AG10803 (cell line): ENCODE measurements around the gene C1QTNF1.

Experiments used
- DNase-seq: peaks from one replicate; pipeline ENCODE4 v3.0.0; 2010; ENCODE audit warnings: low read depth
- H3K4me3 ChIP-seq: 2 replicates; pipeline ENCODE4 v1.5.1; 2011; ENCODE audit warnings: mild to moderate bottlenecking, low read length, control low read depth
- TF ChIP-seq, protein P1 (sequence below): conservative IDR thresholded peaks from 2 replicates; pipeline ENCODE4 v1.5.1; 2011; ENCODE audit warnings: mild to moderate bottlenecking, low read length, control low read depth, inconsistent platforms

The C1QTNF1 gene

DNA sequence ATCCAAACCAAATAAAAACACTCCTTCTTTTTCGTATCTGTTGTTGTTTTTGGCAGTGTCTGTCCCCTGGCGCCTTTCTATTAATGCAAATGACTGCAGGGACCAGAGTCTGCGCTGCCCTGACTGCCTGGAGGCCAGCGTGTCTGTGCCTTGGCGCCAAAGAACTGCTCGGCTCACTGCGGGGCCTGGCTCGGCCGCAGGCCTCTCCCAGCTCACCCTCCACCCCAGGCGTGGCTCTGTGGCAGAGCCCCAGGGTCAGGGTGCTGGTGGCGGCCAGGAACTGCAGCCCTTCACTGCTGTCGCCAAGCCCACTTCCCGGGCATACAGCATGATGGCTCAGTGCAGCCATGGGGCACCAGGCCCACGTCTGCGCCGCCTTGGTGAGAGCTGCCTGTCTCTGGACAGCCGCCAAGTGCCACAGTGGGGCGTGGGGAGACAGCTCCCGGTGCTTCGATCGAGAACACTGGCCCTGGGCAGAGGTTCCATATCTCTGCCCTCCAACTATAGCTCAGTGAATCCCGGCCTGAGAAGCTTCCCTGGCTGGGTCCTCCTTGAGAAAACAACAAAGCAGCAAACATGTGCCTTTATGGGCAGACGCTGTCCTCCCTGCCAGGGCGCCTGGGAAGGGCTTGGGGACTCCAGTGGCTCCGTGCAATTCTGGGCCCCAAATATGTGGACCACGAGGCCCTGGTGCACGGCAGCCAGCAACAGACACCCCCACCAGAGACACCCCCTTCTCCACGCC, 25.5 kb upstream of the C1QTNF1 start:
- TF ChIP-seq, protein P1, sequence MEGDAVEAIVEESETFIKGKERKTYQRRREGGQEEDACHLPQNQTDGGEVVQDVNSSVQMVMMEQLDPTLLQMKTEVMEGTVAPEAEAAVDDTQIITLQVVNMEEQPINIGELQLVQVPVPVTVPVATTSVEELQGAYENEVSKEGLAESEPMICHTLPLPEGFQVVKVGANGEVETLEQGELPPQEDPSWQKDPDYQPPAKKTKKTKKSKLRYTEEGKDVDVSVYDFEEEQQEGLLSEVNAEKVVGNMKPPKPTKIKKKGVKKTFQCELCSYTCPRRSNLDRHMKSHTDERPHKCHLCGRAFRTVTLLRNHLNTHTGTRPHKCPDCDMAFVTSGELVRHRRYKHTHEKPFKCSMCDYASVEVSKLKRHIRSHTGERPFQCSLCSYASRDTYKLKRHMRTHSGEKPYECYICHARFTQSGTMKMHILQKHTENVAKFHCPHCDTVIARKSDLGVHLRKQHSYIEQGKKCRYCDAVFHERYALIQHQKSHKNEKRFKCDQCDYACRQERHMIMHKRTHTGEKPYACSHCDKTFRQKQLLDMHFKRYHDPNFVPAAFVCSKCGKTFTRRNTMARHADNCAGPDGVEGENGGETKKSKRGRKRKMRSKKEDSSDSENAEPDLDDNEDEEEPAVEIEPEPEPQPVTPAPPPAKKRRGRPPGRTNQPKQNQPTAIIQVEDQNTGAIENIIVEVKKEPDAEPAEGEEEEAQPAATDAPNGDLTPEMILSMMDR: no peak
- no peak overlapping the region for H3K4me3 ChIP-seq
- no peak for DNase-seq

DNA sequence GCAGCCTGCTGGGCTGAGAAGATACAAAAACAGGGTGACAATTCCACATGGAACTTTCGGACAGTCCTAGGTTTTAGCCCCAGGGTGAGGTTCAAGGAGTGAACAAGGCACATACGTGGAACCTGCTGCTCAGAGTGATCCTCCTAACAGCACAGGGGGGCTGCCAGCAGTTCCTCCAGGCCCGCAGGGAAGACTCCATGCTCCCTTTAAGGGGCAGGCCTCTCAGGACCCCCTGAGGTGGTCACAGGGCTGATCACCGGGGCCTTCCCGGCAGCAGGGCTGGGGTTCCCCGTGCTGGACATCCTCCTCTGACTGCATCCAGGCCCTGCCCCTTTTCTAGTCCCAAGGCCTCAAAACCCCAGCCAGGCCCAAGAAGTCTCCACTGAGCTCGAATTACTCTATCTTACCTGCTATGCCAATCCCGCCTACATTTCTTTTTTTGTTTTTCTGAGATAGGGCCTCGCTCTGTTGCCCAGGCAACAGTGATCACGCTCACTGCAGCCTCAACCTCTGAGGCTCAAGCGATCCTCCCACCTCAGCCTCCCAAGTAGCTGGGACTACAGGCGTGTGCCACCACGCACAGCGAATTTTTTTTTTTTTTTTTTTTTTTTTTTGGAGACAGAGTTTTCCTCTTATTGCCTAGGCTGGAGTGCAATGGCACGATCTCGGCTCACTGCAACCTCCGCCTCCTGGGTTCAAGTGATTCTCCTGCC, 24.8 kb upstream of the C1QTNF1 start:
- DNase-seq: no peak
- TF ChIP-seq, protein P1: no peak
- no peak overlapping the region for H3K4me3 ChIP-seq

DNA sequence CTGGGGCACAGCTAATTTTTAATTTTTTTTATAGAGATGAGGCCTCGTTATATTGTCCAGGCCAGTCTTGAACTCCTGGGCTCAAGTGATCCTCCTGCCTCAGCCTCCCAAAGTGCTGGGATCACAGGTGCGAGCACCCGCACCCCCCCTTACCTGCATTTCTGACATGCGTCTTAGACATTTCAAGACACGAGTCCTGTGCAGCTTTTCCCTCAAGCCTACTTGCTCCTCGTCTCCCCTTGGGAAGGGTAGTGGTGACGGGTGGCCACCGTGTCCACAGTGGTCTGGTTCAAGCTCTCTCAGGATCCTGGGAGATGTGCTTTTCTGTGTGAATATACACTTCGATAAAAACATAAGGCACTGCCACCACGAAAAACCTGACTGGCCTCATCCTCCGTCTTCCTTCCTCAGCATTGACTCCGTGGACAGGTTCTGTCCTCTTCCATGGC, 24.0 kb upstream of the C1QTNF1 start:
- no peak overlapping the region for H3K4me3 ChIP-seq
- TF ChIP-seq, protein P1: no peak
- DNase-seq: no peak

DNA sequence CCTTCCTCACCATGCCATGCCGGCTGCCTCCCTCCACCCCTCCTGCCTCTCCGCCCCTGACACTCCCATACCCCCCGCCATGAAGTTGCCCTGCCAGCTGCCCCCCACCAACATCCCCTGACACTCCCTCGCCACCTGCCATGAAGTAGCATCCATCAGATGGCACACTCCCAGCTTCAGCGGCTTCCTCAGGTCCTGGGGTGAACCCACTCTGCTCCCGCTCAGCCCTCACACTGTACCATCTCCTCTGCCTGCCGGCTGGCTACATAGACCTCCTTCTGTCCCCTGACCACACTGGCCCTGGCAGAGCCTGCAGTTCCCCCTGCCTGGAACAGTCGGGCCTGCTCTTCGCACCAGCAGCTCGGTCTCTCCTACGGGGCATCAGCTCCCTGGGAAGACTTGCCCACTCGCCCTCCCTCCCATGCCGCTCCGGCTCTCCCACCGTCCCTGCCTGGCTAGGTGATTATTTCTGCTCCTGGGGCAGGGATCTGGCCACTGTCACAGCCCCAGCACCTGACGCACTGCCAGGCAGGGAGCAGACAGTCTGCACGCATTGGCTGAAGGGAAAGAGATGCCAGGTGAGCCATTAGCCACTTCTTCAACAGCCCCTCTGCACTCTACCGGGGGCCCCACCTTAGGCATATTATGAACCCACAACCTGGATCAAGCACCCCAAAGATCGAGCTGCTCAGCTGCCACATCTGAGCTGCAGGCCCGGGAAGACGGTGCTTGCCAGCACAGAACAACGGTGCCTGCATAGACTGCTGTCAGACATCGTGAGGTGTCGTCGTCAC, 23.4 kb upstream of the C1QTNF1 start:
- DNase-seq: no peak
- TF ChIP-seq, protein P1: no peak

DNA sequence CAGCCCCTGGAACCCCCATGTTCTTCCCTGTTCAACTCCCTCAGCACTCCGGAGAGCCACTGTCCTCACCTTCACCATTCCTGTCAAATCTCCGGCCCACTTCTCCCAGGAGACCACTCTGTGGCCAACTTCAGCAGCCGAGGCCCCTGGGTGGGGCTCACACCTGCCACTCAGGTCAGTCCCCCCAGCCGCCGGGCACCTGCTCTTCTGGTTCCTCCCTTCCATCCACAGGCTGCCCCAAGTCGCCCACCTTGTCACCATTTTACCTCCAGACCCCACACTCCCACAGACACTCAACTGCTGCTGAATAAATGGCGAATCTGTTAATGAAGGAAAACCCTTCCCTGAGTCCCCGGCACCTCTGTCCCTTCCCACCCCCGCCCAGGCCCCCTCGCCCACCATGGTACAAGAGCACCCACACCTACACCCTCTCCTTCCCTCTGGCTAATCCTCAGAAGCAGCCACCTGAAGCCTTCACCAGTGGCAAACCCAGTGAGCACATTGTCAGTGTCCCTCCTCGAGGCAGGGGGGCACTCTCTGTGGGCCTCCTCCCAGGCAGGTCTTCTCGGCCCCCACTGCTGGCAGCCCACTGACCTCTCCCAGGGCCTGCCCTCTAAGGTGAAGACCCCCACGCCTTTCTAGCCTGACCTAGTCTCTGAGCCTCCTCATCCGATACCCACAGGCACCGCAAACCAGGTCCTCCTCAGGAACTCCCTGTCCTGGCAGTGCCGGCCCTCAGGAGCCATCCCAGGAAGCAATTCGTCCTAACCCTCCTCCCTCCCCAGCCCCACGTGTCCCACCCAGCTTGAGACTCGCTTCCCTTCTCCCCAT, 22.6 kb upstream of the C1QTNF1 start:
- DNase-seq: no peak
- no peak overlapping the region for H3K4me3 ChIP-seq
- TF ChIP-seq, protein P1: no peak

More for the DNA sequence above, 23.4 kb upstream of the C1QTNF1 start:
- no peak overlapping the region for H3K4me3 ChIP-seq

DNA sequence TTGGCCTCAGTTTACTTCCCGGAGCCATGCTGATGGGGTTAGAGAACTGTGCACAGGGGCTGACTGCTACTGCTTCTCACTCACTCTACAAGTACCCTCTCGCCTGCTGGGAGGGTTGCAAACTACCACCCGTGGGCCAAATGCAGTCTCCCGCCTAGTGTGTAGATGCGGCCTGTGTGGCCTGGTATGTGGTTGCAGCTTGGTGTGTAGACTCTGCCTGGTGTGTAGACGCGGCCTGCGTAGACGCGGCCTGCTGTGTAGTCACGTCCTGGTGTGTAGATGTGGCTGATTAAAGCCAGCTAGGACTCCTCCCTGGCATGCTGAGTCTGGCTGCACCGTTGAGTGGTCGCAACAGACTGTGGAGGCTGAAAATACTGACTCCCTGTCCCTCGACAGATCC, 21.7 kb upstream of the C1QTNF1 start:
- H3K4me3 ChIP-seq: no peak overlapping the region
- no peak for DNase-seq
- TF ChIP-seq, protein P1: no peak
